ENCODE results near the gene C5AR2. TPM values are rescaled to one million over a fixed set of nuclear protein-coding genes. Genes with fewer than 3 reads are reported as not detected.
"Not testable (repeated sequence)": the region's sequence is repeated elsewhere in the genome, so short reads cannot be mapped to it uniquely, and the experiment has no call there.

Gene C5AR2
- polyA plus RNA-seq, 1 donor (not counting 4 experiments of a cell fraction or from before 2014, with no cell fraction given): not detected

GRCh38 chr19:47344425-47344824, 12.4 kb downstream of the C5AR2 start:
- FAIRE-seq (no peak), DNase-seq (ENCODE audit: low read depth, low spot score) (no peak)
- TF ChIP-seq EZH2 (IDR thresholded peaks at IDR 0.05; ENCODE audit: low read length) (no peak), CTCF (optimal IDR thresholded peaks at IDR 0.05 in 1 of 3, IDR thresholded peaks at IDR 0.05 in 1 of 3, conservative IDR thresholded peaks at IDR 0.05 in 1 of 3; ENCODE audit: extremely low read depth in 1 of 3, insufficient read depth in 2 of 3, low read length in 3 of 3) (no peak)
- Histone ChIP-seq H3K79me2 (ENCODE audit: control insufficient read depth, insufficient read depth, low read length) (peaks cover 2% of the 10 kb centered on the region), H4K20me1 (ENCODE audit: control insufficient read depth, extremely low read depth, insufficient read depth, low read length) (no peaks in the 10 kb centered on the region), H3K27me3 (ENCODE audit: control insufficient read depth, extremely low read depth, insufficient read depth, low read length) (no peaks in the 10 kb centered on the region), H3K4me2 (ENCODE audit: control insufficient read depth, extremely low read depth, insufficient read depth, low read depth, low read length) (no peak overlapping the region), H3K27ac (ENCODE audit: control insufficient read depth, insufficient read depth, low read length) (no peak overlapping the region), H3K9ac (ENCODE audit: control insufficient read depth, extremely low read depth, insufficient read depth, low read length) (no peak overlapping the region), H2AFZ (ENCODE audit: control insufficient read depth, low read length) (no peak overlapping the region), H3K9me1 (ENCODE audit: control insufficient read depth, extremely low read depth, insufficient read depth, low read length) (no peaks in the 10 kb centered on the region), H3K36me3 (ENCODE audit: control insufficient read depth in 2 of 2, extremely low read depth in 1 of 2, insufficient read depth in 2 of 2, low read length in 2 of 2) (no peaks in the 10 kb centered on the region), H3K4me3 (ENCODE audit: control insufficient read depth in 2 of 3, extremely low read depth in 1 of 3, insufficient read depth in 2 of 3, low read depth in 1 of 3, low read length in 3 of 3) (no peak overlapping the region), H3K4me1 (ENCODE audit: control insufficient read depth, extremely low read depth, insufficient read depth, low read length) (peaks cover 3% of the 10 kb centered on the region), H3K9me3 (ENCODE audit: control insufficient read depth, low read depth, low read length) (no peaks in the 10 kb centered on the region)
- dilution Hi-C loops (cut with MboI; ENCODE audit: extremely low pct_ligation_motif_present, low sequenced_read_pairs): no loop called here

- H4K20me1 ChIP-seq (ENCODE audit: control insufficient read depth, extremely low read depth, insufficient read depth, low read length); H3K4me3 ChIP-seq (ENCODE audit: control insufficient read depth in 2 of 3, extremely low read depth in 1 of 3, insufficient read depth in 2 of 3, low read depth in 1 of 3, low read length in 3 of 3); FAIRE-seq; DNase-seq (ENCODE audit: low read depth, low spot score); H3K9ac ChIP-seq (ENCODE audit: control insufficient read depth, extremely low read depth, insufficient read depth, low read length); H3K9me3 ChIP-seq (ENCODE audit: control insufficient read depth, low read depth, low read length); H2AFZ ChIP-seq (ENCODE audit: control insufficient read depth, low read length); H3K27ac ChIP-seq (ENCODE audit: control insufficient read depth, insufficient read depth, low read length); H3K36me3 ChIP-seq (ENCODE audit: control insufficient read depth in 2 of 2, extremely low read depth in 1 of 2, insufficient read depth in 2 of 2, low read length in 2 of 2); H3K4me1 ChIP-seq (ENCODE audit: control insufficient read depth, extremely low read depth, insufficient read depth, low read length); dilution Hi-C loops (cut with MboI; ENCODE audit: extremely low pct_ligation_motif_present, low sequenced_read_pairs); H3K27me3 ChIP-seq (ENCODE audit: control insufficient read depth, extremely low read depth, insufficient read depth, low read length); H3K4me2 ChIP-seq (ENCODE audit: control insufficient read depth, extremely low read depth, insufficient read depth, low read depth, low read length); H3K9me1 ChIP-seq (ENCODE audit: control insufficient read depth, extremely low read depth, insufficient read depth, low read length): not testable (repeated sequence)
- peaks cover 15% of the 10 kb centered on the region for H3K79me2 ChIP-seq (ENCODE audit: control insufficient read depth, insufficient read depth, low read length)
These were observed 14.0 kb downstream of the C5AR2 start for GRCh38 chr19:47346024-47346423.

Measured in keratinocyte (primary cell).